Activated CD4-positive, alpha-beta T cell treated with anti-CD3 and anti-CD28 coated beads, Interleukin-2, amount 50 U/mL, for 48 hours (primary cell): ENCODE data around the gene ADAMTSL1.
"Not testable (repeated sequence)": the region's sequence is repeated elsewhere in the genome, so short reads cannot be mapped to it uniquely, and the experiment has no call there.

Experiments used
- DNase-seq, 2 experiments: peaks; one replicate each; pipeline ENCODE4 v3.0.0-alpha.2; 2020

The ADAMTSL1 gene

DNA sequence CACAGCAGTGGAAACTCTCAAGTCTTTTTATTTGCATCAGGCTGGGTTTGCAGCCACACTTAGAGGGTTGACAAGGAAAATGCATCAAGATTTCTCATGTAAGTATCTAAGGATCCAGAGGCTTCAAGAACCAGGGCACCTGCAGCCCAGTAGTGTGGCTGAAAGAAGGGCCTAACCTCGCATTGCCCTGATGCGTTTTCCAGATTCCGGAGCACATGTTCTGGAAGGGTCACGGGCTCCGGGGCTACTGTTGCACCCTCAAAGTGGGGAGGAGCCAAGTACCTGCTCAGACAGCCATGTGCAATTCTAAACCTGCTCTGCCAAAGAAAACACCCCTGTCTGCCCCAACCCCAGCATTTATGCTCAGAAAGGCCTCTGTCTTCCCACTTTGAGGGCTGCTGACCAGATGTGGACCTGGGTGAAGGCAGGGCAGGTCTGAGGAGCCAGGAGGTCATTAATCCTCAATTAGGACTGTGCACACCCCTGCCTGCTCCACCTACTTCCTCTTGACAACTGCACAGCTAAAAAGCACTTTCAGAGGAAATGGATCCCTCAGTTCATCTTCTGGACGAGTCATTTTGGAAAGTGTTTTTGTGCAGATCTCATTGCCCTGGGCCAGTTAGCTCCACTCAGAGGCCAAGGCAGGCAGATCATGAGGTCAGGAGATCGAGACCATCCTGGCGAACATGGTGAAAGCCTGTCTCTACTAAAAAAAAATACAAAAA is 448.4 kb downstream of the ADAMTSL1 start:
- DNase-seq: no peak

DNA sequence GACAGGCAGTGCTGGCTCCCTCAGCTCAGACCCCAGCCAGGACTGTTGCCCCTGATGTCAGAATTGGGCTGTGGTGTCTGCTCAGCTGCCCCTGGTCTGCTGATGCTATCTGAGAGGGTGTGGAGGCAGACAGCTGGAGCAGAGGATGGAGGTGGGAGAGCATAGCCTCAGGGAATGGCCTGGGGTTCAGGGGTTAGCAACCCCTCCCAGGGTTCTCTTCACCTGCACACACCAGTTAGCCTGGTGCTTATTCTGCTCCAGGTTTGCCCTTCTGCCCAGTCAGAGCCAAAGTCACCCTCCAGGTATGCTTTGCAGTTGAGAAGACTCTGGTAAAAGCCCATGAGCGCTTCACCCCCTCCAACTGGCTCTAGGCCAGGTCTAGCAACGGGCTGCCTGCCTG is 449.2 kb downstream of the ADAMTSL1 start:
- no peak for DNase-seq

DNA sequence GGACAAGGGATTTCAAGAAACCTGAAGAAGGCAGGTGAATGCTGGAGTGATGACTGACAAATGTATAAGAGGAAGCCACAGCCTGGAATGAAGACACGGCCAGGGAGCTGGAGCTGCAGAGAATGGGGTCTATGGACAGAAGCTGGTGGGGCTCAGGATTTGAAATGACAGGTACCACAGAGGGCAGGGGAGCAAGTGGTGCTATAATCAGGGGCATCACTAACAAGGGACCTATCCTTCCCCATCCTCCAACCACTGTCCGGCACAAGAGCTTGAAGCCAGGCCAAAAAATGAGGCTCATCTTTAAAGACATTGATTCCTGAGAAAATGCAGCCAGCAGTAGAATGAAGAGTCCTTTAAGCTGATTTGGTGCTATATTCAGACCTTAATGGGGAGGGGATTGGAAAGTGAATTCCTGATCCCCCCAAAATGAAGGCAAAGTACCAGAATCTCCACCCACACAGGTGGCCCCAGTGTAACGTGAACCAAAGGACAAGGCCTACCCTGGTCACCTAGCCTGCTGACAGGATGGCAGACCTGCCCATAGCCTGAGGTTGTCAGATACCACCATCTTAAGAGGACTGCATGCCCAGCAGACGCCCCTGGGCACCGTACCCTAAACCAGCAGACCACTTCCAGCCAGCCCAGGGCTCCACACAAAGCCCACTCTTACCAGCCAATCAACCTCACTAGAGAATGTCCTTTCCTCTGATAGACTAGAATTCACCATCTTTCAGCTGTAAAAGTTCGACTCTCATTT is 449.9 kb downstream of the ADAMTSL1 start:
- DNase-seq: no peak

DNA sequence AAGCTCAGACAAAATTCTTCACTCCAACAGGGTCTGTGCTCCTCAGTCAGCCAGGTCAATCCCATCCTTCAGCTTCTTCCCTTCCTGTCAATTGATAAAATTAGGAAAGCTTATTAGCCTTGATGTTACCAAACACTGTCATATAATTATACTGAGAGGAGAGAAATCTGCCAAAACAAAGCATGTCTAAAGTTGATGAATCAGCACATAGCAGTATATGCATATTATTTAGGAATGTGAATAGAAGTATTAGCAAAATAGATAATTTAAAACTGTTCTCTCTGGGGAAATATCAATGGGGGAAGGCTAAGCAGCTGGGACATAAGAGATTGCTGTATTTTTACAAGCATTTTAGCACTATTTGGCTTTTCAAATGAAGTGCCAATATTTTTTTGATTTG is 451.9 kb downstream of the ADAMTSL1 start:
- DNase-seq: no peak

DNA sequence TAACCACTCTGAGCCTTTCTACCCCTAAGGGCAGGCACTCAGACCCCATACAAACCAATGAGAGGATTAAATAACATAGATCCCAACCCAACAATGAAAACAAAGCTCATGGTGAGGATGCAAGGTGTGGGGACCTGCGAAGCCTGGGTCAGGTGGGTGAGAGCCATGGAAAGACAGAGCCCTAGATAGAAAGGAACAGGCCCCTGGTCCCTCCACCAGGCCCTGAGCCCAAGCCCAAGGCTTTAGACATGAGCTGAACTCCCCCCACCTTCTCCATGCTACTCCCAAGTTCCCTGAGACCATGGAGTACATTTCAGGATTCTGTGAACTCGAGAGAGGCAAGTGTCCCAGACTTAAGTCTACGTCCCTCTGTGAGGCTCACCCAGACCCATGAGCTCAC is 452.6 kb downstream of the ADAMTSL1 start:
- no peak for DNase-seq

DNA sequence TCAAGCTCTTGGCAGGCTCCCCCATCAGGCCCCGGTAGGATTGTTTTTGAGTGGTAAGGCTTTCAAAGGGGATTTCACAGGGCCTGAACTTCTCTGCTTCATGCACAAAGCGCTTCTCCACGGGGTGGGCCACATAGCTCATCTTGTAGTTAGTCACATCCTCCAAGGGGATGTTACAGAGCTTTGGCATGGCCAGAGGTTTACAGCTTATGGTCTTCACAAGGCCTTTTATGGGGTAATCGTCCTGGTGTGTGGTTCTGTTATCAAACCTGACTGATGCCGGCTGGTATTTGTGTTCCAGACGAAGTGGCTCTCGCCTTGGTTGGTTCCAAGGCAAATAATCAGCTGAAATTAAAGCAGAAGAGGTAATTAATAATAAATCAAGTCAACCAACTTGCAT is 454.8 kb downstream of the ADAMTSL1 start:
- DNase-seq: no peak

DNA sequence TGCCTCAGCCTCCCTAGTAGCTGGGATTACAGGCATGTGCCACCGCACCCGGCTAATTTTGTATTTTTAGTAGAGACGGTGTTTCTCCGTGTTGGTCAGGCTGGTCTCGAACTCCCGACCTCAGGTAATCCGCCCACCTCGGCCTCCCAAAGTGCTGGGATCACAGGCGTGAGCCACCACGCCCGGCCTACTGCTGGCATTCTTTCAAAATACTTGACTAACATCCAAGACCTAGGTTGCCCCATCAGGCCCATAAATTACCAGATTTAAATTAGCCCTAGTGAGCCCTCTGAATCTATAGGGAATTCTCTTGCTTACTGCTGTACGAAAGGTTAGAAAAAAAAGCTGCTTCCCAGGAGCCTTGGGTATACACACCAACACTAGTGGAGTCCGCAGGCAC is 456.7 kb downstream of the ADAMTSL1 start:
- not testable (repeated sequence) for DNase-seq

DNA sequence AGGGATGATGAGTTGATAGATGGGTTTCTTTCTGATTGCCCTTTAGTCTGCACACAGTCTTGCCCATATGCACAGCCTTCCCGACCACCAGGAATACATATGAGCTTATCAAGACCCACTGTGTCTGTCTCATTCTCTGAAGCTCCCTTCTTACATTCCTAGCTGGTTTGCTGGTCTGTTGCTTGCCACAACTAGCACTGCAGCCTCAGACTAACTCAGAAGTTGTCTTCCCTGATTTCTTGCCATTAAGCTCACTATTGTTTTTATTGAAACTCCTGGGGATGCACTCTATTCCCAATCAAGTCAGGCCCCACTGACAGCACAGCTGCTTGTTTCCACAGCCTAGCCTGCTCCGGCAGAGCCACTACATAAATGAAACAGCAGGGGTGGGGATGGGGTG is 461.6 kb downstream of the ADAMTSL1 start:
- DNase-seq: no peak

DNA sequence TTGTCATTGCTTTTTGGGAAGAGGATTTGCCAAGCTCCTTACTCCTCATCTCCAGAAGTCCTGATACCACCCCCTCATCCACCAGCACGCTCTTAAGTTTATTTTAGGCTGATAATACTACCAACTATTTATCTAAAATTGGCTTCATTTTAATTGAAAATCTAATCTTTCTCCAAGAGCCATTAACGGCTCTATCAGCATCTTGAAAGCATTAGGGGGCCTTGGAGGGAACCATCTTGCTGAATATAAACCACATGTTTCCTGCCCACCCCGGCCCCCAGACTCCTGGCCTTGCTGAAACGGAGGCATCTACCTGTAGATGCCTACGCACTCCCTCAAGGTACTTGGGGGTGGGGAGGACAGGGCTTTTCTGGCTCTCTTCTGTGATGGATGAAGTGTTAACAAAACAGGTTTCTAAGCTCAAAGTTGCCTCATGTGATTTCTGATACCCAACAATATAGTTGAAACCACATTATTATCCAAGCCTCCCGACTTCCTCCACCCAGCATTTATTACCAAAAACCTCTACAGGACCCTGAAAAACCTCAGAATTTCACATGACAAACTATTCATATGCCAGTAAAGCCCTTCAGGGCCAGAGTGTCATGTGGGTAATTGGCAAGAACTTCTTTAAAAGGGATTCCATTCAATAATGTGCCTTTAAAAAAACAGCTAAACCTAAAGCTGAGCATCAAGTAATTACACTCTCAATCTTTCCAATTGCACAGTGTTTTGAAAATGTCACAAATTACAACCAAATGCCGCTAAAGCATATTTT is 462.3 kb downstream of the ADAMTSL1 start:
- DNase-seq: no peak

DNA sequence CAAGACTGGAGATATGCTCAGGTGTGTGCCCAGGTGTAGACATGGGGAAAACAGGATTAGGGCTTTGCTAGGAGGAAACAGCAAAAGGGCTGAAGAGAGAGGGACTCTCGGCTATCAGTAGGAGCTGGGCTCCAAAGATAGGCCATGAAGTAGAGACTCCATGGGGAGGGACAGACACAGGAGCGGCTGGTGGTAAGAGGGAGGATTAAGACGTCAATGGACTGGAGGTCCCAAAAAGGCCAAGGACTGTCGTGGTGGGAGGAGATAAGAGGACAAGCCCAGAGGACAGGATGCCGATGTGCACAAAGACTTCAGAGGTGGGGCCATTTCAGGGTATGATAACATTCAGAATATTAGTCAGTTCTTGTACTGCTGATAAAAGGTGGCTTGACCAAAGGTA is 466.0 kb downstream of the ADAMTSL1 start:
- no peak for DNase-seq

DNA sequence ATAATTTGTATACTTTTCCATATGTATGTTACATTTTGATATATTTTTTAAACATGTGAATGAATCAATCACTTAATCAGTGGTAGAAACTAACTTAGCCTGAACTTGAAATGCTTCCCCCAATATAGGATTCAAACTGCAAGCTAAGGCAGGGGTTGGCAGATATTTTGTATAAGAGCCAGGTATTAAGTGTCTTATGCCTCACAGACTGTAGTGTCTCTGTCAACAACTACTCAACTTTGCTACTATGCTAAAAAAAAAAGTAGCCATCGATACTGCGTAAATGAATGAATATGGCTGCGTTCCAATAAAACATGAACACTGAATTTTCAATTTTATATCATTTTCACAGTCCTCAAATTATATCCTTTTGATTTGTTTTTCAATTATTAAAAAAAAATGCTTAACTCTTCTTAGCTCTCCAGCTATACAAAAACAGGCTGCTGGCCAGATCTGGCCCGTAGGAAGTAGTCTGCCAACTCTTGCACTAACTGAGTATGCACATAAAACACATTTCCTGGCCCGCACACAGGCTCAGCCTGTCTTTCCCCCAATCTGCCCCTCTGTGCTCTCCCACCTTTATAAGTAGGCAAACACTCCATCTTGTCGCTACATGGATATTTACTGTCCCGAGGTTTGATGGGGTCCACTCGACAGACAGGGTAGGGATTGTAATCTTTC is 467.2 kb downstream of the ADAMTSL1 start:
- no peak for DNase-seq

DNA sequence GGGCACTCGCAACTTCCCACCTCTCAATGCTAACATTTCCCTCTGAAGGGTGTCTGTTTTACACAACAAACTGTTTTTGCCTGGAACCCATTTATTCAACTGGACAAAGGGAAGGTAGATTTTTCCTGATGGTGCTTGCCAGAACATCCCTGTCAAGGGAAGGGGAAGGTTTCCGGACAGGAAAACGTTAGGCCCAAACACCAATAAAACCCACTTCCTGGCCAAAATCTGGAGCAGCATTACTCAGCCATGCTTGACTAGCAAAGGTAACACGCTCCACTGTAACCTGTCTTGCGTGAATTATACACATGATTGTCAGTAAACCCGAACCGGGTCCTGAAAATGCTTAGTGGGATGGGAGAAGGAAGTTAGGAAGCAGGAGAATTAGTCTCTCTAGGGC is 468.8 kb downstream of the ADAMTSL1 start:
- DNase-seq: no peak

DNA sequence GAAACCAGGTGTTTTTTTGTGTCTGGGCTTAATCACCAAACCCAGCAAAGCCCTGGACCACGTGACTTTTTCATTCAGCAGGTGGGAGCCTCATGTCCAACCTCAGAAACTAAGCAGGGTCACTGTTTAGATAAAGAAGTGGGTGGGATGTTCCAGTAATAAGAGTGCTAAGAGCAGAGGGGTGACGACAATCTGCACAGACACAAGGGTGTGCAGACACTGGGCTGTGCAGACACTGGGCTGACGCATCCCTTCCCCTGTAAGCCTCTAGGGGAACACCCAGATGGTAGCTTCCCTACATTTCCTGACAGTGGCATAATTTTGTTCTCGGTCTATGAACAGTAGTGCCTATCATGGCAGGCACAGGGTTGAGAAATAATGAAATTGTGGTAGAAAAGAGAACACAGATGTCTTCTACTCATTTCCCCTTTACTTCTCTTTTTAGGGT is 474.0 kb downstream of the ADAMTSL1 start:
- DNase-seq: no peak

DNA sequence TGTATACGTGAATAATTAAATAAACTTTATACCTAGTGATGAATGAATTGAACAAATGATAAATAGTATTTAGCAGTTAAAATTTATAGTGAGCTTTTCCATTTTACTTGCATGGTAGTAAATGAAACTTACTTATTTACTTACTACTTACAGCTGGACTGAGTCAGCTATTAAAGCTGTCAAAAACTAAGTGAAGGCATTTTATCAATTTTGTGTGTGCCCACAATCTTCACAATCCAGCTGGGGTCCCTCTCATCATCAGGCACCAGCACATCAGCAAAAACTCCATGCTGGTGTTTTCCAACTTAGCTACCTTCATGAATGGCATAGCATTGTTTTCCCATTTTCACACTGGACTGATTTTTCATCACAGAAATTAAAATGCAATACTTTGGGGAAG is 478.0 kb downstream of the ADAMTSL1 start:
- no peak for DNase-seq

DNA sequence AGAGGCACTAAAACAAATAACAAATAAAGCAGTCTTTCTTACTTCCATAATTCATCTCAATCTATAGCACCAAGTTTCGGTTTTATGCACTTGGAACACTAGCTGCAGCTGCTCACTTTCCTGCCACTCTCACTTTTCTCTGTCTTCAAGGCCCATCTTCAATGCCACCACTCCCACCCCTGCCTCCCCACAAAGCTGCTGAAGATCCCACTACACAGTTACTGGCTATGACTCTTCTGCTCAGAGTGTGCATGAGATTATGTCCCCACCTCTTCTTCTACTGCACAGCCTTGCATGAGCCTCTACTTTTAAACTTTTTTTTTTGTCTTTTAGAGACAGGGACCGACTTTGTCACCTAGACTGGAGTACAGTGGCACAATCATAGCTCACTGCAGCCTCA is 481.7 kb downstream of the ADAMTSL1 start:
- no peak for DNase-seq
